ENCODE results near the gene SMCO4. TPM values are rescaled to one million over a fixed set of nuclear protein-coding genes. Genes with fewer than 3 reads are reported as not detected.

Gene SMCO4
- total RNA-seq, 1 donor from 2014 or later, result 26.5 TPM

- H3K9me3 Mint-ChIP-seq (ENCODE audit: low read depth), result peaks cover 6% of the 10 kb centered on the region
These were observed 38.8 kb downstream of the SMCO4 start for GRCh38 chr11:93504110-93505095.

GRCh38 chr11:93501856-93502255 is 41.3 kb downstream of the SMCO4 start:
- peaks cover 3% of the 10 kb centered on the region for H3K36me3 Mint-ChIP-seq (ENCODE audit: insufficient read depth)

More at GRCh38 chr11:93504110-93505095, 38.8 kb downstream of the SMCO4 start:
- Mint-ChIP-seq H3K36me3 (ENCODE audit: insufficient read depth) (peaks cover 6% of the 10 kb centered on the region), H3K27me3 (no peaks in the 10 kb centered on the region), H3K4me1 (ENCODE audit: low read depth) (peaks cover 3% of the 10 kb centered on the region), H3K4me3 (ENCODE audit: low read depth) (no peak overlapping the region), H3K27ac (peak overlapping the region; percentile 43)
- TF ChIP-seq CTCF (IDR thresholded peaks at IDR 0.05; ENCODE audit: unreplicated experiment), result no peak
- no peak for DNase-seq (ENCODE audit: low spot score, unreplicated experiment)

GRCh38 chr11:93500759-93501158 is 42.4 kb downstream of the SMCO4 start:
- Mint-ChIP-seq H3K9me3 (ENCODE audit: low read depth) (peaks cover 3% of the 10 kb centered on the region), H3K27me3 (no peaks in the 10 kb centered on the region), H3K4me1 (ENCODE audit: low read depth) (peaks cover 3% of the 10 kb centered on the region), H3K27ac (no peak overlapping the region), H3K36me3 (ENCODE audit: insufficient read depth) (peaks cover 3% of the 10 kb centered on the region), H3K4me3 (ENCODE audit: low read depth) (no peak overlapping the region)
- no peak for TF ChIP-seq CTCF (IDR thresholded peaks at IDR 0.05; ENCODE audit: unreplicated experiment)
- DNase-seq (ENCODE audit: low spot score, unreplicated experiment), result no peak

More at GRCh38 chr11:93501856-93502255, 41.3 kb downstream of the SMCO4 start:
- Mint-ChIP-seq H3K4me1 (ENCODE audit: low read depth) (peaks cover 3% of the 10 kb centered on the region), H3K27me3 (no peaks in the 10 kb centered on the region), H3K4me3 (ENCODE audit: low read depth) (no peak overlapping the region), H3K27ac (peak overlapping the region; percentile 53), H3K9me3 (ENCODE audit: low read depth) (peaks cover 3% of the 10 kb centered on the region)
- TF ChIP-seq CTCF (IDR thresholded peaks at IDR 0.05; ENCODE audit: unreplicated experiment), result no peak
- no peak for DNase-seq (ENCODE audit: low spot score, unreplicated experiment)

- H3K27ac Mint-ChIP-seq, result no peak overlapping the region
- peaks cover 11% of the 10 kb centered on the region for H3K4me1 Mint-ChIP-seq (ENCODE audit: low read depth)
- TF ChIP-seq CTCF (IDR thresholded peaks at IDR 0.05; ENCODE audit: unreplicated experiment), result no peak
- no peak for DNase-seq (ENCODE audit: low spot score, unreplicated experiment)
- peaks cover 3% of the 10 kb centered on the region for H3K9me3 Mint-ChIP-seq (ENCODE audit: low read depth)
- H3K4me3 Mint-ChIP-seq (ENCODE audit: low read depth), result no peak overlapping the region
- no peaks in the 10 kb centered on the region for H3K27me3 Mint-ChIP-seq
- H3K36me3 Mint-ChIP-seq (ENCODE audit: insufficient read depth), result peaks cover 3% of the 10 kb centered on the region
These were observed 44.5 kb downstream of the SMCO4 start for GRCh38 chr11:93498641-93499040.

GRCh38 chr11:93498161-93498560 is 45.0 kb downstream of the SMCO4 start:
- no peak for TF ChIP-seq CTCF (IDR thresholded peaks at IDR 0.05; ENCODE audit: unreplicated experiment)
- peaks cover 16% of the 10 kb centered on the region for H3K4me1 Mint-ChIP-seq (ENCODE audit: low read depth)
- H3K36me3 Mint-ChIP-seq (ENCODE audit: insufficient read depth), result peaks cover 1% of the 10 kb centered on the region
- H3K27me3 Mint-ChIP-seq, result no peaks in the 10 kb centered on the region
- H3K27ac Mint-ChIP-seq, result no peak overlapping the region
- no peaks in the 10 kb centered on the region for H3K9me3 Mint-ChIP-seq (ENCODE audit: low read depth)
- H3K4me3 Mint-ChIP-seq (ENCODE audit: low read depth), result no peak overlapping the region
- DNase-seq (ENCODE audit: low spot score, unreplicated experiment), result no peak

Data from progenitor cell of endocrine pancreas (in vitro differentiated cells).